ENCODE results near the gene PLBD2.
A peak's percentile ranks its signal among the peaks of the same experiment; 100 is the strongest.

The PLBD2 gene

GRCh38 chr12:113333877-113334785 is 24.3 kb upstream of the PLBD2 start:
- DNase-seq, result peak in 2 of 3 donors; percentile 45 to 80
- ChIA-PET CTCF (interaction anchor here (1.2 to 1.4 kb wide), 2 partner anchors 9 to 17 kb away, joined by 4 read pairs; no protein-coding TSS in a partner anchor), POLR2A (interaction anchor here (1.1 kb wide), 1 partner anchor 24 kb away, joined by 3 read pairs; the partner anchor contains the start of gene PLBD2)
- Histone ChIP-seq H3K36me3 (ENCODE audit: control insufficient read depth in 4 of 4, insufficient read depth in 4 of 4, low read length in 3 of 4) (peaks cover 4 to 35% (median 18%) of the 10 kb centered on the region in 4 experiments), H3K4me1 (ENCODE audit: control extremely low read depth in 1 of 4, control insufficient read depth in 4 of 4, insufficient read depth in 4 of 4, low read length in 3 of 4) (peaks cover 3 to 26% (median 20%) of the 10 kb centered on the region in 4 experiments), H3K4me3 (ENCODE audit: control insufficient read depth in 1 of 7, extremely low read depth in 1 of 7, insufficient read depth in 4 of 7, low read depth in 2 of 7, low read length in 6 of 7) (peak overlapping the region; percentile 81 to 95 (median 86)), H3K27ac (ENCODE audit: insufficient read depth in 1 of 2, low read depth in 1 of 2, low read length in 2 of 2, poor library complexity in 1 of 2, severe bottlenecking in 2 of 2) (peak overlapping the region; percentile 18 to 57), H3K27me3 (replicated peaks in 2 of 5; ENCODE audit: control insufficient read depth in 4 of 5, insufficient read depth in 5 of 5, low read length in 4 of 5) (no peaks in the 10 kb centered on the region), H3K9me3 (ENCODE audit: control extremely low read depth in 1 of 5, control insufficient read depth in 4 of 5, insufficient read depth in 2 of 5, low read depth in 1 of 5, low read length in 4 of 5) (no peaks in the 10 kb centered on the region)
- 21% methylated on average over 22 of the region's 27 CpGs for WGBS (ENCODE audit: insufficient coverage)

GRCh38 chr12:113334786-113335539 is 23.4 kb upstream of the PLBD2 start, which contains the start of gene SLC8B1:
Gene SLC8B1, minus strand, starts transcription at chr12:113335109. Its CDS starts 2,231 bp downstream, at chr12:113332878.
- POLR2A ChIA-PET, result no interaction called here

DNA sequence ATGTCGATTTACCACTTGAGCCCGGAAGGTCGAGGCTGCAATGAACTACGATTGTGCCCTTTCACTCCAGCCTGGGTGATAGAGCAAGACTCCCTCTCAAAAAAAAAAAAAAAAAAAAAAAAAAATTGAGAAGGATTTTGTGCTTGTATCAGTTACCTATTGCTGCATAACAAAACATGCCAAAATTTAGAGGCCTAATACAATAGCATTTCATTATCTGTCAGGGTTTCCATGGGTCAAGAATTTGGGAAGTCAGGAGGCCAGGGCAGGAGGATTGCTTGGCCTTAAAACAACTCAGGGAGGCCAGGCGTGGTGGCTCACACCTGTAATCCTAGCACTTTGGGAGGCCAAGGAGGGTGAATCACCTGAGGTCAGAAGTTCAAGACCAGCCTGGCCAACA is 18.8 kb upstream of the PLBD2 start:
- Histone ChIP-seq H3K36me3 (ENCODE audit: control insufficient read depth in 4 of 4, insufficient read depth in 4 of 4, low read length in 3 of 4) (no peaks in the 10 kb centered on the region), H3K4me3 (ENCODE audit: control insufficient read depth in 1 of 7, extremely low read depth in 1 of 7, insufficient read depth in 4 of 7, low read depth in 2 of 7, low read length in 6 of 7) (no peak overlapping the region), H3K4me1 (ENCODE audit: control extremely low read depth in 1 of 4, control insufficient read depth in 4 of 4, insufficient read depth in 4 of 4, low read length in 3 of 4) (peaks cover 2 to 7% (median 4%) of the 10 kb centered on the region in 4 experiments), H3K27ac (ENCODE audit: insufficient read depth in 1 of 2, low read depth in 1 of 2, low read length in 2 of 2, poor library complexity in 1 of 2, severe bottlenecking in 2 of 2) (no peak overlapping the region), H3K27me3 (replicated peaks in 2 of 5; ENCODE audit: control insufficient read depth in 4 of 5, insufficient read depth in 5 of 5, low read length in 4 of 5) (no peaks in the 10 kb centered on the region), H3K9me3 (ENCODE audit: control extremely low read depth in 1 of 5, control insufficient read depth in 4 of 5, insufficient read depth in 2 of 5, low read depth in 1 of 5, low read length in 4 of 5) (no peaks in the 10 kb centered on the region)
- ChIA-PET POLR2A (no interaction called here), CTCF (interaction anchor here (1.7 kb wide), 1 partner anchor 10 kb away, joined by 4 read pairs; no protein-coding TSS in a partner anchor)
- 95% methylated on average over 4 of the region's 5 CpGs for WGBS (ENCODE audit: insufficient coverage)
- DNase-seq, result no peak

More at GRCh38 chr12:113334786-113335539, 23.4 kb upstream of the PLBD2 start, which contains the start of gene SLC8B1:
- CTCF ChIA-PET, result interaction anchor here (1.0 to 1.4 kb wide), 3 partner anchors 16 to 90 kb away, joined by 3 to 4 read pairs (median 4); no protein-coding TSS in a partner anchor
- no peaks in the 10 kb centered on the region for H3K9me3 ChIP-seq (ENCODE audit: control extremely low read depth in 1 of 5, control insufficient read depth in 4 of 5, insufficient read depth in 2 of 5, low read depth in 1 of 5, low read length in 4 of 5)
- WGBS (ENCODE audit: insufficient coverage), result under 1% methylated on average over 55 of the region's 62 CpGs
- H3K27me3 ChIP-seq (replicated peaks in 2 of 5; ENCODE audit: control insufficient read depth in 4 of 5, insufficient read depth in 5 of 5, low read length in 4 of 5), result no peaks in the 10 kb centered on the region
- peaks cover 3 to 26% (median 20%) of the 10 kb centered on the region in 4 experiments for H3K4me1 ChIP-seq (ENCODE audit: control extremely low read depth in 1 of 4, control insufficient read depth in 4 of 4, insufficient read depth in 4 of 4, low read length in 3 of 4)
- peaks cover 2 to 27% (median 15%) of the 10 kb centered on the region in 4 experiments for H3K36me3 ChIP-seq (ENCODE audit: control insufficient read depth in 4 of 4, insufficient read depth in 4 of 4, low read length in 3 of 4)
- peak within 1 kb of the TSS; percentile 18 to 57 for H3K27ac ChIP-seq (ENCODE audit: insufficient read depth in 1 of 2, low read depth in 1 of 2, low read length in 2 of 2, poor library complexity in 1 of 2, severe bottlenecking in 2 of 2)
- DNase-seq, result peak; percentile 62 to 74 (median 70)
- peak within 1 kb of the TSS; percentile 81 to 95 (median 86) for H3K4me3 ChIP-seq (ENCODE audit: control insufficient read depth in 1 of 7, extremely low read depth in 1 of 7, insufficient read depth in 4 of 7, low read depth in 2 of 7, low read length in 6 of 7)

- no peak overlapping the region for H3K4me3 ChIP-seq (ENCODE audit: control insufficient read depth in 1 of 7, extremely low read depth in 1 of 7, insufficient read depth in 4 of 7, low read depth in 2 of 7, low read length in 6 of 7)
- H3K9me3 ChIP-seq (ENCODE audit: control extremely low read depth in 1 of 5, control insufficient read depth in 4 of 5, insufficient read depth in 2 of 5, low read depth in 1 of 5, low read length in 4 of 5), result no peaks in the 10 kb centered on the region
- no peak overlapping the region for H3K27ac ChIP-seq (ENCODE audit: insufficient read depth in 1 of 2, low read depth in 1 of 2, low read length in 2 of 2, poor library complexity in 1 of 2, severe bottlenecking in 2 of 2)
- H3K4me1 ChIP-seq (ENCODE audit: control extremely low read depth in 1 of 4, control insufficient read depth in 4 of 4, insufficient read depth in 4 of 4, low read length in 3 of 4), result peaks cover 0 to 5% (median 3%) of the 10 kb centered on the region in 4 experiments
- 97% methylated on average over 3 of the region's 3 CpGs for WGBS (ENCODE audit: insufficient coverage)
- POLR2A ChIA-PET, result interaction anchor here (0.7 kb wide), 1 partner anchor 153 kb away, joined by 3 read pairs; no protein-coding TSS in a partner anchor
- DNase-seq, result no peak
- H3K27me3 ChIP-seq (replicated peaks in 2 of 5; ENCODE audit: control insufficient read depth in 4 of 5, insufficient read depth in 5 of 5, low read length in 4 of 5), result no peaks in the 10 kb centered on the region
- CTCF ChIA-PET, result interaction anchor here (1.1 to 1.7 kb wide), 2 partner anchors 9 to 25 kb away, joined by 3 to 4 read pairs; no protein-coding TSS in a partner anchor
- H3K36me3 ChIP-seq (ENCODE audit: control insufficient read depth in 4 of 4, insufficient read depth in 4 of 4, low read length in 3 of 4), result no peaks in the 10 kb centered on the region
These were observed 18.3 kb upstream of the PLBD2 start for GRCh38 chr12:113340061-113340460.

DNA sequence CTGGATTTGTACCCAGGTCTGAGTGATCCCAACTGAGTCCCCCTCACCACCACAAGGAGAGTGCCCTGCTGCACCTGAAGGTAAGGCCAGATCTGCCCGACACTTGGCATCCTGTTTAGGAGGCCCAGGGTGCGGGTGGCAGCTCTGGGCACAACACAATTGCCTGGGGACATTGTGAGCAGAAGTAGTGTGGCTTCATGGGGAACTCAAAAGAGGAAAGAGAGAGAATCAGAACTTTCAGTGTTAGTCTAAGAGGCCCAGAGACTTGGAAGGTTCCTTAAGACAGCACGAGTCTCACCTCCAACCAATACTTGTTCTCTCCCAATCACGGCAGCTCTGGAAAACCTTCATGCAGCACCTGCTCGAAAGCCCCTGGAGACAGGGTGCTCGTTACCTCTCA is 16.9 kb upstream of the PLBD2 start:
- POLR2A ChIA-PET, result interaction anchor here (0.6 kb wide), 1 partner anchor 1875 kb away, joined by 3 read pairs; no protein-coding TSS in a partner anchor
- Histone ChIP-seq H3K27me3 (replicated peaks in 2 of 5; ENCODE audit: control insufficient read depth in 4 of 5, insufficient read depth in 5 of 5, low read length in 4 of 5) (no peaks in the 10 kb centered on the region), H3K4me3 (ENCODE audit: control insufficient read depth in 1 of 7, extremely low read depth in 1 of 7, insufficient read depth in 4 of 7, low read depth in 2 of 7, low read length in 6 of 7) (no peak overlapping the region), H3K4me1 (ENCODE audit: control extremely low read depth in 1 of 4, control insufficient read depth in 4 of 4, insufficient read depth in 4 of 4, low read length in 3 of 4) (no peaks in the 10 kb centered on the region), H3K27ac (ENCODE audit: insufficient read depth in 1 of 2, low read depth in 1 of 2, low read length in 2 of 2, poor library complexity in 1 of 2, severe bottlenecking in 2 of 2) (no peak overlapping the region), H3K36me3 (ENCODE audit: control insufficient read depth in 4 of 4, insufficient read depth in 4 of 4, low read length in 3 of 4) (no peaks in the 10 kb centered on the region), H3K9me3 (ENCODE audit: control extremely low read depth in 1 of 5, control insufficient read depth in 4 of 5, insufficient read depth in 2 of 5, low read depth in 1 of 5, low read length in 4 of 5) (no peaks in the 10 kb centered on the region)
- DNase-seq, result no peak
- CTCF ChIA-PET, result no interaction called here
- WGBS (ENCODE audit: insufficient coverage), result 86% methylated on average over 5 of the region's 6 CpGs

DNA sequence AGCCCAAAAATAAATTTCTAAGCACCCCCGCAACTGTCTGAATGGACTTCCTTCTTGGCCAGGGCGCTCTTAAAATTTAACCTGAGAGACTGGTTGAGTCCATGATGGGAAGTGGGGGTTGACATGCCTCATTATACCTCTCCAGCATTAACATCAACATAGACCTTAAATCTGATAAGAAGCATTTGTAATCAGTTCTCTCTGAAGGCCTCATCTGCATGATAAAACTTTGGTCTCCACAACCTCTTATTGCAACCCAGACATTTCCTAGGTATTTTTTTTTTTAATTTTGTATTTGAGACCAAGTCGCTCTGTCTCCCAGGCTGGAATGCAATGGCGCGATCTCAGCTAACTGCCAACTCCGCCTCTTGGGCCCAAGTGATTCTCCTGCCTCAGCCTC is 13.1 kb upstream of the PLBD2 start:
- no peaks in the 10 kb centered on the region for H3K4me1 ChIP-seq (ENCODE audit: control extremely low read depth in 1 of 4, control insufficient read depth in 4 of 4, insufficient read depth in 4 of 4, low read length in 3 of 4)
- ChIA-PET POLR2A (interaction anchor here (0.7 kb wide), 1 partner anchor 276 kb away, joined by 3 read pairs; no protein-coding TSS in a partner anchor), CTCF (interaction anchor here (0.8 kb wide), 1 partner anchor 143 kb away, joined by 3 read pairs; no protein-coding TSS in a partner anchor)
- no peak for DNase-seq
- H3K36me3 ChIP-seq (ENCODE audit: control insufficient read depth in 4 of 4, insufficient read depth in 4 of 4, low read length in 3 of 4), result no peaks in the 10 kb centered on the region
- no peaks in the 10 kb centered on the region for H3K27me3 ChIP-seq (replicated peaks in 2 of 5; ENCODE audit: control insufficient read depth in 4 of 5, insufficient read depth in 5 of 5, low read length in 4 of 5)
- no peak overlapping the region for H3K27ac ChIP-seq (ENCODE audit: insufficient read depth in 1 of 2, low read depth in 1 of 2, low read length in 2 of 2, poor library complexity in 1 of 2, severe bottlenecking in 2 of 2)
- WGBS (ENCODE audit: insufficient coverage), result 100% methylated on average over 5 of the region's 6 CpGs
- H3K4me3 ChIP-seq (ENCODE audit: control insufficient read depth in 1 of 7, extremely low read depth in 1 of 7, insufficient read depth in 4 of 7, low read depth in 2 of 7, low read length in 6 of 7), result no peak overlapping the region
- H3K9me3 ChIP-seq (ENCODE audit: control extremely low read depth in 1 of 5, control insufficient read depth in 4 of 5, insufficient read depth in 2 of 5, low read depth in 1 of 5, low read length in 4 of 5), result no peaks in the 10 kb centered on the region
